GM21786 (cell line): ENCODE measurements around the gene TMEM92.

Source experiments
- ATAC-seq: cut with Tn5 transposase; IDR thresholded peaks from one replicate; pipeline ENCODE4 v1.9.1; 2021; ENCODE audit not compliant: unreplicated experiment

TMEM92 gene

GRCh38 chr17:50274142-50274896, at the start of gene TMEM92:
Gene TMEM92 (plus strand): TSS chr17:50274466. CDS start chr17:50274502, 36 bp downstream.
- ATAC-seq: no peak

- ATAC-seq: no peak
These were observed 48.5 kb upstream of the TMEM92 start for GRCh38 chr17:50225701-50226240.

GRCh38 chr17:50234581-50234980, 39.7 kb upstream of the TMEM92 start:
- no peak for ATAC-seq

- ATAC-seq: no peak
These were observed 36.4 kb upstream of the TMEM92 start for GRCh38 chr17:50237901-50238300.

GRCh38 chr17:50238601-50239280, 35.5 kb upstream of the TMEM92 start:
- ATAC-seq: no peak

GRCh38 chr17:50239937-50240336, 34.3 kb upstream of the TMEM92 start:
- no peak for ATAC-seq

- ATAC-seq: no peak
These were observed 33.4 kb upstream of the TMEM92 start for GRCh38 chr17:50240851-50241250.

- ATAC-seq: no peak
These were observed 32.8 kb upstream of the TMEM92 start for GRCh38 chr17:50241431-50241830.

GRCh38 chr17:50244771-50245170, 29.5 kb upstream of the TMEM92 start:
- ATAC-seq: no peak

- no peak for ATAC-seq
These were observed 26.0 kb upstream of the TMEM92 start for GRCh38 chr17:50248255-50248654.

GRCh38 chr17:50252781-50253180, 21.5 kb upstream of the TMEM92 start:
- ATAC-seq: no peak

GRCh38 chr17:50255766-50256635, 18.3 kb upstream of the TMEM92 start:
- no peak for ATAC-seq

- no peak for ATAC-seq
These were observed 17.2 kb upstream of the TMEM92 start for GRCh38 chr17:50256826-50257618.

- no peak for ATAC-seq
These were observed 16.5 kb upstream of the TMEM92 start for GRCh38 chr17:50257676-50258224.

- no peak for ATAC-seq
These were observed 15.4 kb upstream of the TMEM92 start for GRCh38 chr17:50258647-50259476.

- no peak for ATAC-seq
These were observed 14.6 kb upstream of the TMEM92 start for GRCh38 chr17:50259477-50260324.

GRCh38 chr17:50260501-50260911, 13.8 kb upstream of the TMEM92 start:
- no peak for ATAC-seq
